K562 (cell line): Measurements from ENCODE around the gene MFAP2. TPM values are rescaled to one million over a fixed set of nuclear protein-coding genes. Genes with fewer than 3 reads are reported as not detected.

Experiments
- ATAC-seq: fragments of 200-7000 bp; cut with Tn5 transposase; 3 replicates; pipeline ENCODE4 v1.9.1; 2020; ENCODE audit warnings: moderate library complexity
- BruUV-seq: library from RNA; stranded (reverse); fragments of 400-500 nt; replicated peaks from 2 replicates; lab custom pipeline; 2021; lab: Mats Ljungman, UMichigan
- CTCF ChIA-PET: fragments of 300-600 bp; formaldehyde crosslinking; extraction: SDS; loops from one replicate; lab custom pipeline; 2021; ENCODE audit warnings: low intra/inter-chr PET ratio; lab: Yijun Ruan, JAX
- POLR2A ChIA-PET: fragments of 300-600, 350-650 bp; sonication (Branson Sonifier 250); formaldehyde crosslinking; extraction: SDS; loops from one replicate; lab custom pipeline; 2021; ENCODE audit warnings: antibody characterized with exemption, inconsistent platforms; lab: Yijun Ruan, JAX
- DNase-seq, 4 experiments: peaks; one replicate each; pipeline versions ENCODE4 v3.0.0 to v3.0.0-alpha.2; 2011 to 2018; ENCODE audit warnings: low spot score in 3 of 4, mixed read lengths in 3 of 4; ENCODE audit errors: extremely low read depth in 1 of 4
- FAIRE-seq: peaks from 2 replicates; lab custom pipeline; 2011; peaks lifted over from hg19 to GRCh38; lab: Jason Lieb, UNC
- H2AFZ ChIP-seq: 2 replicates; pipeline ENCODE4 v1.6.0; 2011; ENCODE audit warnings: low read depth, low read length, control low read depth, inconsistent platforms
- H3K27ac ChIP-seq: fragments of 200-600 bp; 3 replicates; pipeline ENCODE4 v1.8.0; 2011; ENCODE audit warnings: low read depth, mild to moderate bottlenecking, control low read depth, inconsistent platforms, low read length, moderate library complexity, mixed read lengths; ENCODE audit errors: extremely low read depth
- H3K27me3 ChIP-seq, 2 experiments: fragments of 300-600 bp in 1 of 2; 2 replicates in 1 of 2; 3 replicates in 1 of 2; pipeline versions ENCODE4 v1.6.0 to v1.8.0; 2011; ENCODE audit warnings: inconsistent platforms in 2 of 2, low read length in 2 of 2, mild to moderate bottlenecking in 1 of 2, mixed read lengths in 1 of 2, moderate library complexity in 1 of 2; ENCODE audit not compliant: control insufficient read depth in 2 of 2, insufficient read depth in 2 of 2
- H3K36me3 ChIP-seq: fragments of 300-600 bp; 3 replicates; pipeline ENCODE4 v1.8.0; 2011; ENCODE audit warnings: mild to moderate bottlenecking, low read length, inconsistent platforms; ENCODE audit not compliant: control insufficient read depth, insufficient read depth
- H3K4me1 ChIP-seq, 2 experiments: fragments of 200-600 bp in 1 of 2; replicated peaks in 1 of 2; 2 replicates in 1 of 2; 3 replicates in 1 of 2; pipeline versions ENCODE4 v1.5.1 to v1.8.0; 2011; ENCODE audit warnings: inconsistent platforms in 2 of 2, low read length in 2 of 2, mild to moderate bottlenecking in 1 of 2, mixed read lengths in 1 of 2, moderate library complexity in 1 of 2; ENCODE audit not compliant: control insufficient read depth in 2 of 2, insufficient read depth in 2 of 2
- H3K4me2 ChIP-seq: 2 replicates; pipeline ENCODE4 v1.6.1; 2011; ENCODE audit warnings: low read length, control low read depth, inconsistent platforms, mixed read lengths; ENCODE audit not compliant: insufficient read depth
- H3K4me3 ChIP-seq: fragments of 200-600 bp; sonication (generic), shearing (Covaris generic); 2 replicates; pipeline ENCODE4 v1.5.1; 2016; ENCODE audit warnings: control low read depth, inconsistent platforms
- H3K79me2 ChIP-seq: fragments of 200-600 bp; 3 replicates; pipeline ENCODE4 v1.8.0; 2011; ENCODE audit warnings: low read length, inconsistent platforms; ENCODE audit not compliant: control insufficient read depth, insufficient read depth
- H3K9ac ChIP-seq, 2 experiments: 2 replicates each; pipeline versions ENCODE4 v1.6.0 to v1.6.1; 2011; ENCODE audit warnings: low read depth in 2 of 2, low read length in 2 of 2, control low read depth in 1 of 2, inconsistent platforms in 1 of 2, mild to moderate bottlenecking in 1 of 2, mixed read lengths in 1 of 2; ENCODE audit not compliant: insufficient read depth in 1 of 2
- H3K9me1 ChIP-seq: one replicate; pipeline ENCODE4 v1.6.0; 2011; ENCODE audit warnings: inconsistent platforms, mild to moderate bottlenecking, low read length, moderate library complexity; ENCODE audit not compliant: control insufficient read depth, insufficient read depth
- H3K9me3 ChIP-seq: replicated peaks from 2 replicates; pipeline ENCODE4 v1.5.1; 2011; ENCODE audit warnings: low read depth, low read length, inconsistent platforms; ENCODE audit not compliant: control insufficient read depth, insufficient read depth
- H4K20me1 ChIP-seq: replicated peaks from 2 replicates; pipeline ENCODE4 v1.6.1; 2011; ENCODE audit warnings: low read length, inconsistent platforms, mixed read lengths; ENCODE audit not compliant: control insufficient read depth, insufficient read depth
- BCOR ChIP-seq: fragments of 450-650 bp; IDR thresholded peaks from 2 replicates; pipeline ENCODE4 v1.6.1; 2016
- EP400 ChIP-seq: fragments of 450-650 bp; IDR thresholded peaks from 2 replicates; pipeline ENCODE4 v1.6.1; 2017; ENCODE audit warnings: antibody characterized with exemption, mild to moderate bottlenecking, moderate library complexity
- POLR3G ChIP-seq: IDR thresholded peaks from 2 replicates; pipeline ENCODE4 v1.6.1; 2011; ENCODE audit not compliant: insufficient read length, insufficient replicate concordance; ENCODE audit errors: extremely low read depth
- RBM14 ChIP-seq: fragments of 200-400 bp; formaldehyde crosslinking; IDR thresholded peaks from 2 replicates; pipeline ENCODE4 v1.6.1; 2018; ENCODE audit warnings: low read depth, mild to moderate bottlenecking, low read length, moderate library complexity, borderline replicate concordance; ENCODE audit not compliant: insufficient read depth
- SAP30 ChIP-seq: fragments of 200-600 bp; sonication (generic); IDR thresholded peaks from 2 replicates; pipeline ENCODE4 v1.6.1; 2012; ENCODE audit warnings: borderline replicate concordance, low read depth, mild to moderate bottlenecking, moderate library complexity, low read length, control low read depth, inconsistent platforms; ENCODE audit not compliant: insufficient read depth, poor library complexity, severe bottlenecking
- ZNF174 ChIP-seq: fragments of 250-450 bp; sonication (Bioruptor Pico); IDR thresholded peaks from 2 replicates; pipeline ENCODE4 v1.4.0; 2020; ENCODE audit warnings: mild to moderate bottlenecking
- ZNF696 ChIP-seq: fragments of 250-450 bp; sonication (Bioruptor Pico); conservative IDR thresholded peaks from 2 replicates; pipeline ENCODE4 v1.4.0; 2020; ENCODE audit warnings: mild to moderate bottlenecking, moderate library complexity
- WGBS: fragments of 100-300 bp; shearing (Covaris generic); methylation state at CpG from one replicate; pipeline ENCODE4 v1.1.6; 2016; ENCODE audit warnings: low coverage, mixed read lengths; ENCODE audit not compliant: insufficient coverage; ENCODE audit errors: missing lambda C conversion rate; 5-methylcytosine and 5-hydroxymethylcytosine counted together
- in situ Hi-C: fragments of 300-500 bp; cut with MboI; formaldehyde crosslinking; loops from 4 replicates; pipeline ENCODE4 v1.15.0; 2018; ENCODE audit warnings: inconsistent platforms, mixed read lengths
- intact Hi-C: fragments of 100-400 bp; cut with micrococcal nuclease; formaldehyde crosslinking; loops from 2 replicates; pipeline ENCODE4 v1.14.2; 2022
- polyA plus RNA-seq, 8 experiments: library from polyadenylated mRNA; depleted of rRNA in 4 of 8; stranded (reverse) in 5 of 8; unstranded in 3 of 8; fragments of >200 nt; fragmentation: Nextera tagmentation in 2 of 8; fragmentation: Illumina TruSeq in 1 of 8; extraction: Ambion mirVana in 2 of 8; extraction: Trizol in 1 of 8; gene quantifications; 2 replicates each; pipeline versions ENCODE4 v1.2.1 to v1.2.3, GENCODE V29; 2011 to 2014; ENCODE audit warnings: inconsistent platforms in 1 of 8, missing spikeins in 1 of 8
- total RNA-seq, 7 experiments: library from RNA; depleted of rRNA in 6 of 7; stranded (reverse); fragments of >200 nt in 6 of 7; fragmentation: Illumina TruSeq in 2 of 7; extraction: Trizol in 2 of 7; gene quantifications; 2 replicates each; pipeline versions ENCODE4 v1.2.1 to v1.2.3, GENCODE V29; 2011 to 2021; ENCODE audit warnings: low replicate concordance in 1 of 7
- TF ChIP-seq, protein P1 (sequence below): fragments of 450-650 bp; IDR thresholded peaks from 2 replicates; pipeline ENCODE4 v1.7.0; 2016; ENCODE audit warnings: borderline replicate concordance

The MFAP2 gene
- total and polyA plus RNA-seq, 9 of the 15 experiments (the other 6 are each of a cell fraction or from before 2014, with no cell fraction given) = not detected

DNA sequence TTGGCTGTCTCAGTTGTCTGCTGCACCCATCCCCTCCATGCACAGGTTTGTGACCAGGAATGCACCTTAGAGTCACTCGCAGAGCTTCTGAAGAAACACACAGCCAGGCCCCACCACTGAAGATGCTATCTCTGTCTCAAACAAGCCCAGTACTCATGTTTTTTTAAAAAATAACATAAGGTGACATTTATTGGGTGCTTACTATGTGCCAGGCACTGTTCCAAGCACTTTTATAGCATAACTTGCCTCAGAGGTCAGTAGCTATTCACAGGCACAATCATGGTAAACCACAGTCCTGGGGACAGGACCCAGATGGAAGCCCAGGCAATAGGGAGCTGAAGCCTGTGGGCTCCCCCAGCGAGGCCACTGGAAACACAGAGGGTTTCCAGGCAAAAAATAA lies 40.1 kb upstream of the MFAP2 start:
- in situ Hi-C loops = no loop called here
- TF ChIP-seq BCOR (no peak), EP400 (no peak), RBM14 (no peak), ZNF696 (no peak), SAP30 (no peak), ZNF174 (no peak), POLR3G (no peak)
- TF ChIP-seq, protein P1, sequence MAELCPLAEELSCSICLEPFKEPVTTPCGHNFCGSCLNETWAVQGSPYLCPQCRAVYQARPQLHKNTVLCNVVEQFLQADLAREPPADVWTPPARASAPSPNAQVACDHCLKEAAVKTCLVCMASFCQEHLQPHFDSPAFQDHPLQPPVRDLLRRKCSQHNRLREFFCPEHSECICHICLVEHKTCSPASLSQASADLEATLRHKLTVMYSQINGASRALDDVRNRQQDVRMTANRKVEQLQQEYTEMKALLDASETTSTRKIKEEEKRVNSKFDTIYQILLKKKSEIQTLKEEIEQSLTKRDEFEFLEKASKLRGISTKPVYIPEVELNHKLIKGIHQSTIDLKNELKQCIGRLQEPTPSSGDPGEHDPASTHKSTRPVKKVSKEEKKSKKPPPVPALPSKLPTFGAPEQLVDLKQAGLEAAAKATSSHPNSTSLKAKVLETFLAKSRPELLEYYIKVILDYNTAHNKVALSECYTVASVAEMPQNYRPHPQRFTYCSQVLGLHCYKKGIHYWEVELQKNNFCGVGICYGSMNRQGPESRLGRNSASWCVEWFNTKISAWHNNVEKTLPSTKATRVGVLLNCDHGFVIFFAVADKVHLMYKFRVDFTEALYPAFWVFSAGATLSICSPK = no peak
- no peak overlapping the region for H2AFZ ChIP-seq
- BruUV-seq = no TSS peak
- no peak for DNase-seq
- ATAC-seq = no peak
- no peaks in the 10 kb centered on the region for H3K27me3 ChIP-seq
- no peak overlapping the region for H3K4me2 ChIP-seq
- FAIRE-seq = no peak
- POLR2A ChIA-PET = interaction anchor here (0.7 to 3.3 kb wide), 2 partner anchors 13 to 14 kb away, joined by 3 to 16 read pairs; no protein-coding TSS in a partner anchor
- H4K20me1 ChIP-seq = no peaks in the 10 kb centered on the region
- no peak overlapping the region for H3K9ac ChIP-seq
- peaks cover 77% of the 10 kb centered on the region for H3K36me3 ChIP-seq
- no peaks in the 10 kb centered on the region for H3K9me3 ChIP-seq
- H3K9me1 ChIP-seq = no peaks in the 10 kb centered on the region
- no peaks in the 10 kb centered on the region for H3K79me2 ChIP-seq
- 94% methylated on average over 2 of the region's 2 CpGs for WGBS
- no peak overlapping the region for H3K27ac ChIP-seq
- intact Hi-C loops = no loop called here
- peaks cover 2 to 4% of the 10 kb centered on the region in 2 experiments; a peak in 4 of 5 replicates for H3K4me1 ChIP-seq
- no peak overlapping the region for H3K4me3 ChIP-seq
- CTCF ChIA-PET = no interaction called here
